SK-N-SH (cell line): ENCODE measurements around the gene FNDC3B. TPM values are rescaled to one million over a fixed set of nuclear protein-coding genes. Genes with fewer than 3 reads are reported as not detected.

Source experiments
- CHD2 ChIP-seq: fragments of 150-350 bp; IDR thresholded peaks from 2 replicates; pipeline ENCODE4 v1.6.1; 2018; ENCODE audit warnings: low read length; ENCODE audit not compliant: partially characterized antibody
- ELF1 ChIP-seq: IDR thresholded peaks from 2 replicates; pipeline ENCODE4 v1.4.0; 2012
- EP300 ChIP-seq, 2 experiments: IDR thresholded peaks; 2 replicates each; pipeline versions ENCODE4 v1.4.0 to v1.6.1; 2012; ENCODE audit warnings: borderline replicate concordance in 1 of 2, low read depth in 1 of 2, low read length in 1 of 2
- EZH2phosphoT487 ChIP-seq: fragments of 200-600 bp; sonication (generic); IDR thresholded peaks from 2 replicates; pipeline ENCODE4 v1.6.1; 2017; ENCODE audit warnings: low read depth, mixed run types, mild to moderate bottlenecking, antibody characterized with exemption, moderate library complexity, borderline replicate concordance
- FOXM1 ChIP-seq: IDR thresholded peaks from 2 replicates; pipeline ENCODE4 v1.4.0; 2012; ENCODE audit warnings: low read depth, mild to moderate bottlenecking
- MEF2A ChIP-seq: IDR thresholded peaks from 2 replicates; pipeline ENCODE4 v1.4.0; 2012; ENCODE audit warnings: low read depth, borderline replicate concordance
- MXI1 ChIP-seq: IDR thresholded peaks from 2 replicates; pipeline ENCODE4 v1.6.1; 2012; ENCODE audit warnings: mild to moderate bottlenecking, low read depth, low read length, improper control_type of control experiment
- NRF1 ChIP-seq: IDR thresholded peaks from 2 replicates; pipeline ENCODE4 v1.6.1; 2012; ENCODE audit warnings: low read depth, mild to moderate bottlenecking, low read length
- PBX3 ChIP-seq: IDR thresholded peaks from 2 replicates; pipeline ENCODE4; 2012
- RAD21 ChIP-seq: IDR thresholded peaks from 2 replicates; pipeline ENCODE4 v1.6.1; 2012; ENCODE audit warnings: mild to moderate bottlenecking, low read length
- TCF12 ChIP-seq: IDR thresholded peaks from 2 replicates; pipeline ENCODE4 v1.4.0; 2012
- YY1 ChIP-seq: IDR thresholded peaks from 2 replicates; pipeline ENCODE4 v1.4.0; 2012; ENCODE audit warnings: low read depth, mild to moderate bottlenecking
- ZBTB33 ChIP-seq: IDR thresholded peaks from 2 replicates; pipeline ENCODE4 v1.4.0; 2012; ENCODE audit warnings: low read depth, borderline replicate concordance
- polyA plus RNA-seq, 3 experiments: library from polyadenylated mRNA; depleted of rRNA; stranded (reverse); fragments of >200 nt; gene quantifications; 2 replicates each; pipeline ENCODE4 v1.2.3, GENCODE V29; 2012
- TF ChIP-seq, protein P1 (sequence below): IDR thresholded peaks from 2 replicates; pipeline ENCODE4 v1.6.1; 2012; ENCODE audit warnings: mild to moderate bottlenecking, low read depth, low read length, moderate library complexity
- TF ChIP-seq, protein P2 (sequence below): fragments of 150-350 bp; IDR thresholded peaks from 2 replicates; pipeline ENCODE4 v1.6.1; 2016; ENCODE audit warnings: mild to moderate bottlenecking, low read depth, low read length

Gene FNDC3B
- polyA plus RNA-seq, 1 of the 3 experiments (the other 2 are of a cell fraction) = 10.4 TPM

- TF ChIP-seq, protein P1, sequence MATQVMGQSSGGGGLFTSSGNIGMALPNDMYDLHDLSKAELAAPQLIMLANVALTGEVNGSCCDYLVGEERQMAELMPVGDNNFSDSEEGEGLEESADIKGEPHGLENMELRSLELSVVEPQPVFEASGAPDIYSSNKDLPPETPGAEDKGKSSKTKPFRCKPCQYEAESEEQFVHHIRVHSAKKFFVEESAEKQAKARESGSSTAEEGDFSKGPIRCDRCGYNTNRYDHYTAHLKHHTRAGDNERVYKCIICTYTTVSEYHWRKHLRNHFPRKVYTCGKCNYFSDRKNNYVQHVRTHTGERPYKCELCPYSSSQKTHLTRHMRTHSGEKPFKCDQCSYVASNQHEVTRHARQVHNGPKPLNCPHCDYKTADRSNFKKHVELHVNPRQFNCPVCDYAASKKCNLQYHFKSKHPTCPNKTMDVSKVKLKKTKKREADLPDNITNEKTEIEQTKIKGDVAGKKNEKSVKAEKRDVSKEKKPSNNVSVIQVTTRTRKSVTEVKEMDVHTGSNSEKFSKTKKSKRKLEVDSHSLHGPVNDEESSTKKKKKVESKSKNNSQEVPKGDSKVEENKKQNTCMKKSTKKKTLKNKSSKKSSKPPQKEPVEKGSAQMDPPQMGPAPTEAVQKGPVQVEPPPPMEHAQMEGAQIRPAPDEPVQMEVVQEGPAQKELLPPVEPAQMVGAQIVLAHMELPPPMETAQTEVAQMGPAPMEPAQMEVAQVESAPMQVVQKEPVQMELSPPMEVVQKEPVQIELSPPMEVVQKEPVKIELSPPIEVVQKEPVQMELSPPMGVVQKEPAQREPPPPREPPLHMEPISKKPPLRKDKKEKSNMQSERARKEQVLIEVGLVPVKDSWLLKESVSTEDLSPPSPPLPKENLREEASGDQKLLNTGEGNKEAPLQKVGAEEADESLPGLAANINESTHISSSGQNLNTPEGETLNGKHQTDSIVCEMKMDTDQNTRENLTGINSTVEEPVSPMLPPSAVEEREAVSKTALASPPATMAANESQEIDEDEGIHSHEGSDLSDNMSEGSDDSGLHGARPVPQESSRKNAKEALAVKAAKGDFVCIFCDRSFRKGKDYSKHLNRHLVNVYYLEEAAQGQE = no peak
- no peak for TF ChIP-seq ZBTB33
- TF ChIP-seq YY1 = no peak
- TF ChIP-seq NRF1 = no peak
- TF ChIP-seq MXI1 = peak; percentile 72
- peak; percentile 86 for TF ChIP-seq TCF12
- peak; percentile 37 for TF ChIP-seq RAD21
- peak; percentile 91 for TF ChIP-seq CHD2
- peak; percentile 62 for TF ChIP-seq PBX3
- peak; percentile 53 to 96; a peak in 3 of 4 replicates for TF ChIP-seq EP300 (IDR thresholded peaks at IDR 0.05; ENCODE audit: borderline replicate concordance in 1 of 2, low read depth in 1 of 2, low read length in 1 of 2)
- TF ChIP-seq FOXM1 = no peak
- TF ChIP-seq ELF1 = no peak
- TF ChIP-seq, protein P2, sequence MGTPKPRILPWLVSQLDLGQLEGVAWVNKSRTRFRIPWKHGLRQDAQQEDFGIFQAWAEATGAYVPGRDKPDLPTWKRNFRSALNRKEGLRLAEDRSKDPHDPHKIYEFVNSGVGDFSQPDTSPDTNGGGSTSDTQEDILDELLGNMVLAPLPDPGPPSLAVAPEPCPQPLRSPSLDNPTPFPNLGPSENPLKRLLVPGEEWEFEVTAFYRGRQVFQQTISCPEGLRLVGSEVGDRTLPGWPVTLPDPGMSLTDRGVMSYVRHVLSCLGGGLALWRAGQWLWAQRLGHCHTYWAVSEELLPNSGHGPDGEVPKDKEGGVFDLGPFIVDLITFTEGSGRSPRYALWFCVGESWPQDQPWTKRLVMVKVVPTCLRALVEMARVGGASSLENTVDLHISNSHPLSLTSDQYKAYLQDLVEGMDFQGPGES = no peak
- TF ChIP-seq MEF2A = no peak
- TF ChIP-seq EZH2phosphoT487 = no peak
- TF ChIP-seq, all 33 proteins: peak for 12
Measured at GRCh38 chr3:172287937-172288477, 248.6 kb downstream of the FNDC3B start (continued).
